NCI-H510A (cell line): ENCODE data around the gene SCAF1.
A peak's percentile ranks its signal among the peaks of the same experiment; 100 is the strongest.

ENCODE experiments used
- DNase-seq: peaks from one replicate; lab custom pipeline; 2025; lab: John Stamatoyannopoulos, UW

Gene SCAF1

DNA sequence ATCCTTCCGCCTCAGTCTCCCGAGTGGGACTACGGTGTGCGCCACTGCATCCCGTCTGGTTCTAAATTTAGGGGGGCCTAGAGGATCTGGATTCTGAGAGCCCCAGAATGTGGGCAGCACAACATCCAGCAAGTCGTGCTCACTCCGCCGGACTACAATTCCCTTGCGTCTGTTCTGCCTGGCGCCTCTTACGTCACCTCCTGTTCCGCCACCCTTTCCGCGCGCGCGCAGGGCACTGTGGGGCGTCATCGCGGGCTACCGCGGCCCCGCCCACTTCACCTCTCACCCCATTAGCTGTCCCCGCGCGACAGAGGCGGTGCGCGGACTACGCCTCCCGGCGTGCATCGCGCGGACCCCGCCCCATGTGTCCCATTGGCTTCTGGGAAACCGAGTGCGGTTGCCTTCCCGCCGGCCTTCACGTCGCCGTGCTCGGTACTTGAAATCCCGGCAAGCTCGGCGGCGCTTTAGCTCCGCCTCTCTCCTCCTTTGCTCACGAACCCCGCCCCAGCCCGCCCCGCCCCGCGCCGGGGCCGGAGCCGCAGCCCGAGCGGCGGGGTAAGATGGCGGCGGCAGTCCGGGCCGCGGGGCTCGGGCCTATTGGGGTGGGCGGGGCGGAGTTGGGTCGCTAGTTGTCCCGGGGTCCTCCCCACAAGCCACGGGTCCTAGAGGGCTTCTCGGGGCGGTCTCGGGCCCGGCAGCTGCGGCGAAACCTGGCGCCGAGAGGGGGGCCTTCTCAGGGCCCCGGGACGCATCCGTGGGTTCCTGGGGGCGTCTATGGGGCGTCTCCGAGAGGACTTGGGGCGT lies at the start of gene SCAF1:
Gene SCAF1, plus strand, starts transcription at position 522 of the 804 bp plus-strand sequence. CDS start 2,818 bp downstream, outside the sequence.
- DNase-seq: peak; percentile 99

DNA sequence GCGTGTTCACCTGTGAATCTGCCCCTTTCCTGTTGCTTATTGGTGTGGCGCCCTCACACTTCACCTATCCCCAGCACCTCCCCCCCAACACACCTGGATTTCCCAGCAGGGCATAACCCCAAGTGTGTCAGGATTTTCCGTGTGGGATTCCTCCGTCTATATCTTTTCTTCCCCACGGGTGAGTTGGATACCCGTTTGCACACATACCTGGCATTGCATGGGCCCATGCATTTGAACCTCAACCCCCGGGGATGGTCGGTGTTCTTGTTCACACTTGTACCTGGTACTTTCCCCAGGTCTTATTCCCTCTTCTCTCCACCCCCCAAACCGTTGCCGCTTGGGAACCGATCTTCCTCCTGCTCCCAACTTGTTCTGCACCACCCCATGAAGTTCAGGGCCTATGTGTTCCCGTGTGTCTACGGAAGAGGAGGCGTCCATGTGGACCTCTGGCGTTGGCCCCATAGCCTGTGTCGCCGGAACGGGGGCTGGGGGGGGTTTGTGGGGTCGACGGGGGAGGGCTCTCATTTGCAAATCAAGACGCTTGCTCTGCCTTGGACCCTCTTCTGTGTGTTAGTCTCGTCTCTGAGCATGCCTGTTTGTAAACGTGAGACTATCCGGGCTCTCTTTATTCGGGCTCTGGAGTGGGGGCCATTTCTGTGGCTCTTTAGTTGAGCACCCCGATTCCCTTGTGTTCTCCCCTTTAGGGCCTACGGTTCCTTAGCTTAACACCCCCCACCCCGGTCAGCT lies 49.4 kb upstream of the SCAF1 start:
- DNase-seq: no peak

- peak; percentile 88 for DNase-seq
These were observed 48.5 kb upstream of the SCAF1 start for GRCh38 chr19:49593233-49594113.

DNA sequence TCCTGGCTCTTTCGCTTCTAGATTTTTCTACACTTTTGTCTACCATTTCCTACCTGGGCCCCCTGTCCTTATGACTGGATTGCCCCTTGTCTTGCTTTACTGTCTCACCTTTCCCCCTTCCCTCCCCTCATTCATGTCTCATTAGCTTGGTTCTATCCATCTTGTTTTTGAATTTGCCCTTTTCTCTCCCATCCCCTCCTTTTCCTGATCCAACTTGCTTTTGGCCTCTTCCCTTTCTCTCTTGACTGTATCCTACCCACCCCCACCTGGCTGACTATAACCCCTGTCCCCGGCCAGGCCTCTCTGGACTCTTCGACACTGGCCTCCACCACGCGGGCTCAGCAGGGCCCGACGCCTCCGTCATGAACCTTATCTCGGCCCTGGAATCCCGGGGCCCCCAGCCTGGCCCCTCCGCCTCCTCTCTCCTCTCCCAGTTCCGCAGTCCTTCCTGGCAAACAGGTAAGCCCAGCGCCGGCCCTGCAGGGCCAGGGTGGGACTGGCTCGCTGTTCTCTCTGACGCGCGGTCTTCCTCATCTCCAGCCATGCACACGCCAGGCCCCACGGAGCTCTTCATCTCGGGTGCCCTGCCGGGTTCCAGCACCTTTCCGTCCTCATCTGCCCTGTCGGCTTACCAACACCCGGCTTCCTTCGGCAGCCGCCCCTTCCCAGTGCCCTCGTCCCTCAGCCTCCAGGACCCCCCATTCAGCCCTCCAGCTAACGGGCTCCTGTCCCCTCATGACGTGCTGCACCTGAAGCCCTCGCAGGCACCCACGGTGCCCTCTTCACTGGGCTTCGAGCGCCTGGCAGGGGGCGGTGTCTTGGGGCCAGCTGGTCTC lies 47.6 kb upstream of the SCAF1 start:
- no peak for DNase-seq

- no peak for DNase-seq
These were observed 46.8 kb upstream of the SCAF1 start for GRCh38 chr19:49594993-49595818.

GRCh38 chr19:49595819-49596404 lies 46.1 kb upstream of the SCAF1 start:
- DNase-seq: no peak

DNA sequence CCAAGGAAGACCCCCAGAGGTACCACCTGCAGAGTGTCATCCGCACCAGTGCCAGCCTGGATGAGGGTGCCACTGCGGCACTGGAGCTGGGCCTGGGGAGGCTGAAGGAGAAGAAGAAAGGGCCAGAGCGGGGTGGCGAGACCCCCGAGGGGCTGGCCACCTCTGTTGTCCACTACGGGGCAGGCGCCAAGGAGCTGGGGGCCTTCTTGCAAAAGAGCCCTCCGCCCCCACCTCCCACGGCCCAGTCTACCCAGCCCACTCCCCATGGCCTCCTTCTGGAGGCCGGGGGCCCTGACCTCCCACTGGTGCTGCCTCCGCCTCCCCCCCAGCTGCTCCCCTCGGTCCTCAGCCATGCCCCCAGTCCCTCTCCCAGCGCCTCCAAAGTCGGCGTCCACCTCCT lies 45.6 kb upstream of the SCAF1 start:
- DNase-seq: no peak

GRCh38 chr19:49596954-49597702 lies 44.9 kb upstream of the SCAF1 start:
- DNase-seq: no peak

- DNase-seq: no peak
These were observed 44.4 kb upstream of the SCAF1 start for GRCh38 chr19:49597703-49597974.

- no peak for DNase-seq
These were observed 42.4 kb upstream of the SCAF1 start for GRCh38 chr19:49599378-49600295.

GRCh38 chr19:49601482-49602038 lies 40.4 kb upstream of the SCAF1 start:
- DNase-seq: no peak

- no peak for DNase-seq
These were observed 39.2 kb upstream of the SCAF1 start for GRCh38 chr19:49602806-49603205.

DNA sequence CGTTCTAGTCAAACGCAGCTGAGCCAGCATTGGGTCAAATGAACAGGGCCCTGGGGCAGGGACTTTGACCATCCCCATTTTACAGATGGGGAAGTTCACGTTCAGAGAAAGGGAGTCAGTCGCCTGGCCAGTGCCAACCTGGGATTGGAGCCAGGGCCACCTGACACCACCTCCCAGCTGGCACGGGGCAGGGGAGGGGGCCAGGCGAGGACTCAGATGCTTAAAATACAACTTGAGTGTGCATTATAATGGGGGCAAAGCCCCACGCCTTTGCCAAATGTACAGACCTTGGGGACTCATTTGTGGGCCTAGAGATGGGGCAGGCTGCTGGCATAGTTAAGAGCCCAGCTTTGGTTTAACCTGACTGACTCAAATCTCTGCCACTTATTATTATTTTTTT lies 36.4 kb upstream of the SCAF1 start:
- DNase-seq: no peak

DNA sequence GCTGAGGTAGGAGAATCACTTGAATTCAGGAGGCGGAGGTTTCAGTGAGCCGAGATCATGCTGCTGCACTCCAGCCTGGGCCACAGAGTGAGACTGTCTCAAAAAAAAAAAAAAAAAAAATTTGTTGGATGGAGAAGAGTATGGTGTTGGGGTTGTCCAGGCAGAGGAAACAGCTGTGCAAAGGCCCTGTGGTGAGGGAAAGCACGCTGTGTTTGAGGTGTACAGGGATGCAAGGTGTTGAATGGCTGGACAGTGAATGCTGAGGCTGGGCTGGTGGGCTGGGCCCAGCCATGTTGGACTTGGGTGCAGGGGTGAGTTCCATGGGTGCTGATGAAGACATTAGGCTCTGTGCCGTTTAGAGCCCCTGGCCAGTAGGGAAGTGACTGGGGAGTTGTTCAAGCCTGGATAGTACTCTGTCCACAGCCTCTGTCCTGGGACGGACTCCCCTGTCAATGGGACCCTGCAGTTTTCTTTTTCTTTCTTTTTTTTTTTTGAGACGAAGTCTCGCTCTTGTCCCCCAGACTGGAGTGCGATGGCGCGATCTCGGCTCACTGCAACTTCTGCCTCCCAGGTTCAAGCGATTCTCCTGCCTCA lies 32.4 kb upstream of the SCAF1 start:
- DNase-seq: no peak

DNA sequence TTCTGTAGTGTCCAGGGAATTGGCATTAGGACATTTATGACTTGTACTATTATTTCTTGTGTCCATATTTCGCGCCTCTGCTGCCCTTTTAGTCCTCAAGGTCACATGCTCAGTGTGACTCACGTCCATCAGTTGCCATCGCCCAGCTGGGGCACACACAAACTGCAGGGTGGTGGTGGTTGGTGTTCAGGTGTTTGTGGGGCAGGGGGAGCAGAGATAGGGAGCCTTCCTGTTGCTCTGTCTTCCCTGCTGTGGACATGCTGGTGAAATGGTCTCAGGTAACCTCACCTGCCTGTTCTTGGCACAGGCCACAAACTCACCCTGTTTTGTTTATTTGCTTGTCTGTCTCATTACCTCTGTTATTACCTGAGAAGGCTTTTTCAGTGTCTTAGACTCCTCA lies 28.6 kb upstream of the SCAF1 start:
- no peak for DNase-seq

DNA sequence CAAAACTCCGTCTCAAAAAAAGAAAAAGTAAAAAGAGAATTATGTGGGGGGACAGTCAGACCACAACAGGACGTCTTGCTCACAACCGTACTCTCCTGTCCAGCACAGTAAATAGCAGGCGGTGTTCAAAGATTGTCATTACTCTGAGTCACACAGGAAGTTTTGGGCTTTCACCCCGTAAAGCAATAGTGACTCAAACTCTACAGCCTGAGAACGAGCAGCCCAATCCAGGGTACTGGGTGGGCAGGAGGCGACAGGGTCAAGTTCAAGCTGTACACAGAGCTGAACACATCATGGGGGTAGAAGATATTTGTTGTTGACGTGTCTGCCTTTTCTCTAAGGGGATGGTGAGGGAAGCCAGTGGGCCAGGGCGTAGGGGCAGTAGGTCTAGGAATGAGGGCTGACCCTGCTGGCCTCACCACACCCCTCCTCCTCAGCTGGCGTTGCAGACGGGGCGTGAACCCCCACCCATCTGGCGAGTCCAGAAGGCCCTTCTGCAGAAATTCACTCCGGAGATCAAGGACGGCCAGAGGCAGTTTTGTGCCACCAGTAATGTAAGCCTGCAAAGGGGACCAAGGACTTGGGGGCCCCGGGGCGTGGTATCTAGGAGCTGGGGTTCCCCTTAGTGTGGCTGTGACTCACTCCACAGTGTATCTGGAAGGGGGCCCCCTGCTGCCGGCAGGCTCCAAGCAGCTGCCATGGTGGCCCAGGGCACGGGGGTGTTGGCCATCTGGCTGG lies 27.7 kb upstream of the SCAF1 start:
- DNase-seq: no peak

DNA sequence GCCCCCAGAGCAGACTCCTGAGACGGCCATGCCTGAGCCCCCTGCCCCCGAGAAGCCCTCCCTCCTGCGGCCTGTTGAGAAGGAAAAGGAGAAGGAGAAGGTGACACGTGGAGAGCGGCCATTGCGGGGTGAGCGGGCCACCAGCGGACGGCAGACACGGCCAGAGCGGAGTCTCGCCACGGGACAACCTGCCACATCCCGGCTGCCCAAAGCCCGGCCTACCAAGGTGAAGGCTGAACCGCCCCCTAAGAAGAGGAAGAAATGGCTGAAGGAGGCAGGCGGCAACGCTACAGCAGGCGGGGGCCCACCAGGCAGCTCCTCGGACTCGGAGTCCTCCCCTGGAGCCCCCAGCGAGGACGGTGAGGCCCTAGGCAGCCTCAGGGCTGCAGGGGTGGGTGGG lies 26.1 kb upstream of the SCAF1 start:
- DNase-seq: no peak
